Measurements from ENCODE around the gene OR51A7.

DNA sequence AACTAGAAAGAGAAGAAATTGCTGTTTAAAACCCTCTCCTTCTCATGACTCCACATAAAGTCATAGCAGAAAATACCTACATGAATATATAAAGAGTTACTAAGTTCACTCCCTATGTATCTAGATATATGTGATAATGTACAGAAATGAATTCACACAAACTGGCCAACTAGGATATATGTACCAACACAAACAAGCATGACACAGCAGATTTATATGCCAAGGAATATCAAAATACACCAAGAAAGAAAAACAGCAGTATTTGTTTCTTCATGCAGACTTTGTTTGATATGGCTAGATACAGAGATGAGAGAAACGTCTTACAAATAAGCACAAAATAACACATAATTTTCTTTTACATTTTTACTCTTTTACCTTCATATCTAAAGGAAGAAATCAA is 18.7 kb downstream of the OR51A7 start:
- no peak for TF ChIP-seq EZH2 (IDR thresholded peaks at IDR 0.05; ENCODE audit: borderline replicate concordance, insufficient read depth, low read depth, low read length, poor library complexity, severe bottlenecking)
- TF ChIP-seq, protein P1, sequence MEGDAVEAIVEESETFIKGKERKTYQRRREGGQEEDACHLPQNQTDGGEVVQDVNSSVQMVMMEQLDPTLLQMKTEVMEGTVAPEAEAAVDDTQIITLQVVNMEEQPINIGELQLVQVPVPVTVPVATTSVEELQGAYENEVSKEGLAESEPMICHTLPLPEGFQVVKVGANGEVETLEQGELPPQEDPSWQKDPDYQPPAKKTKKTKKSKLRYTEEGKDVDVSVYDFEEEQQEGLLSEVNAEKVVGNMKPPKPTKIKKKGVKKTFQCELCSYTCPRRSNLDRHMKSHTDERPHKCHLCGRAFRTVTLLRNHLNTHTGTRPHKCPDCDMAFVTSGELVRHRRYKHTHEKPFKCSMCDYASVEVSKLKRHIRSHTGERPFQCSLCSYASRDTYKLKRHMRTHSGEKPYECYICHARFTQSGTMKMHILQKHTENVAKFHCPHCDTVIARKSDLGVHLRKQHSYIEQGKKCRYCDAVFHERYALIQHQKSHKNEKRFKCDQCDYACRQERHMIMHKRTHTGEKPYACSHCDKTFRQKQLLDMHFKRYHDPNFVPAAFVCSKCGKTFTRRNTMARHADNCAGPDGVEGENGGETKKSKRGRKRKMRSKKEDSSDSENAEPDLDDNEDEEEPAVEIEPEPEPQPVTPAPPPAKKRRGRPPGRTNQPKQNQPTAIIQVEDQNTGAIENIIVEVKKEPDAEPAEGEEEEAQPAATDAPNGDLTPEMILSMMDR (IDR thresholded peaks at IDR 0.05), result no peak

Measured in B cell (primary cell).